ENCODE data around the gene UST.

GRCh38 chr6:148713921-148714320 lies 32.9 kb upstream of the UST start:
- no peak for TF ChIP-seq TAF1 (IDR thresholded peaks at IDR 0.05; ENCODE audit: low read depth)
- TF ChIP-seq CTCF (IDR thresholded peaks at IDR 0.05; ENCODE audit: poor library complexity, severe bottlenecking) = no peak
- TF ChIP-seq EZH2 (IDR thresholded peaks at IDR 0.05; ENCODE audit: borderline replicate concordance, insufficient read depth, low read length, poor library complexity, severe bottlenecking) = no peak
- TF ChIP-seq RAD21 (conservative IDR thresholded peaks at IDR 0.05) = no peak
- TF ChIP-seq REST (IDR thresholded peaks at IDR 0.05; ENCODE audit: borderline replicate concordance) = no peak
- TF ChIP-seq MXI1 (conservative IDR thresholded peaks at IDR 0.05; ENCODE audit: poor library complexity, severe bottlenecking) = no peak
